ENCODE results near the gene SKAP1. TPM values are rescaled to one million over a fixed set of nuclear protein-coding genes. Genes with fewer than 3 reads are reported as not detected.

SKAP1 gene
- total and polyA plus RNA-seq, 2 of the 13 experiments (the other 11 are each of a cell fraction or from before 2014, with no cell fraction given), result 0.21 TPM; not detected in 1

GRCh38 chr17:48438516-48439061 lies 8.6 kb upstream of the SKAP1 start:
- Histone ChIP-seq H3K79me2 (ENCODE audit: insufficient read depth, low read length) (no peaks in the 10 kb centered on the region), H3K4me1 (ENCODE audit: insufficient read depth, low read length) (no peaks in the 10 kb centered on the region), H3K36me3 (replicated peaks in 1 of 2; ENCODE audit: control insufficient read depth in 1 of 2, insufficient read depth in 2 of 2, low read length in 2 of 2) (no peaks in the 10 kb centered on the region), H3K9ac (ENCODE audit: insufficient read depth, low read depth, low read length) (no peak overlapping the region), H3K27ac (ENCODE audit: extremely low read length, insufficient read depth, low read length) (no peak overlapping the region), H3K4me3 (replicated peaks in 1 of 3; ENCODE audit: insufficient read depth in 1 of 3, low read depth in 2 of 3, low read length in 3 of 3) (no peak overlapping the region), H4K20me1 (ENCODE audit: insufficient read depth, low read length) (no peaks in the 10 kb centered on the region), H3K4me2 (ENCODE audit: low read depth, low read length) (no peak overlapping the region), H3K9me3 (ENCODE audit: low read length) (no peaks in the 10 kb centered on the region), H3K27me3 (ENCODE audit: control insufficient read depth in 1 of 2, insufficient read depth in 2 of 2, low read length in 2 of 2) (peaks cover 3 to 52% of the 10 kb centered on the region in 2 experiments; a peak in 2 of 5 replicates), H2AFZ (ENCODE audit: low read length) (no peak overlapping the region)
- POLR2A ChIA-PET, result no interaction called here
- CTCF ChIA-PET (ENCODE audit: low intra/inter-chr PET ratio, low total read pairs), result no interaction called here
- no peak for FAIRE-seq
- intact Hi-C loops (cut with micrococcal nuclease; ENCODE audit: unreplicated experiment), result no loop called here
- in situ Hi-C loops (cut with HindIII; ENCODE audit: extremely low pct_ligation_motif_present, low pct_unique_long_range_greater_than_20kb), result no loop called here
- TF ChIP-seq ARNTL (CRISPR knock-in tag; IDR thresholded peaks at IDR 0.05) (no peak), ZSCAN21 (CRISPR knock-in tag; IDR thresholded peaks at IDR 0.05; ENCODE audit: borderline replicate concordance) (no peak), POGZ (CRISPR knock-in tag; IDR thresholded peaks at IDR 0.05) (no peak), ZNF484 (CRISPR knock-in tag; IDR thresholded peaks at IDR 0.05; ENCODE audit: borderline replicate concordance, low read depth) (no peak), KDM5A (IDR thresholded peaks at IDR 0.05; ENCODE audit: borderline replicate concordance, low read length) (no peak), ZNF788 (CRISPR knock-in tag; IDR thresholded peaks at IDR 0.05; ENCODE audit: borderline replicate concordance) (no peak), ZNF503 (CRISPR knock-in tag; IDR thresholded peaks at IDR 0.05) (no peak), ZSCAN31 (CRISPR knock-in tag; IDR thresholded peaks at IDR 0.05; ENCODE audit: low read depth) (no peak)
- BruUV-seq (replicated peaks), result no TSS peak
- no peak for ATAC-seq
- WGBS (ENCODE audit: low lambda C conversion rate), result under 1% methylated on average over 3 of the region's 3 CpGs
- DNase-seq (ENCODE audit: low spot score), result no peak

All from HepG2 (cell line).